Neural cell (in vitro differentiated cells): ENCODE data around the gene NTRK1. TPM values are rescaled to one million over a fixed set of nuclear protein-coding genes. Genes with fewer than 3 reads are reported as not detected.

ENCODE experiments used
- H2AFZ ChIP-seq: fragments of 200-600, 300-800 bp; sonication (generic), shearing (Covaris generic); 2 replicates; pipeline ENCODE4 v1.6.0; 2014; ENCODE audit warnings: low read depth, mild to moderate bottlenecking, antibody characterized with exemption, low read length, moderate library complexity
- H3F3A ChIP-seq: fragments of 200-600 bp; shearing (Covaris generic); 2 replicates; pipeline ENCODE4 v1.6.1; 2016; ENCODE audit warnings: mild to moderate bottlenecking, moderate library complexity, mixed read lengths, antibody characterized with exemption, low read length; ENCODE audit not compliant: insufficient read depth, poor library complexity, severe bottlenecking
- H3K27ac ChIP-seq: fragments of 200-600, 300-800 bp; sonication (generic), shearing (Covaris generic); 2 replicates; pipeline ENCODE4 v1.5.1; 2014; ENCODE audit warnings: mild to moderate bottlenecking, low read length, moderate library complexity
- H3K27me3 ChIP-seq: fragments of 300-800, 200-600 bp; sonication (generic), shearing (Covaris generic); 2 replicates; pipeline ENCODE4 v1.6.0; 2014; ENCODE audit warnings: mild to moderate bottlenecking, low read depth, low read length, moderate library complexity; ENCODE audit not compliant: insufficient read depth
- H3K36me3 ChIP-seq: fragments of 300-800, 200-600 bp; sonication (generic), shearing (Covaris generic); 2 replicates; pipeline ENCODE4 v1.5.1; 2014; ENCODE audit warnings: mild to moderate bottlenecking, antibody characterized with exemption, low read length, moderate library complexity; ENCODE audit not compliant: insufficient read depth
- H3K4me2 ChIP-seq: fragments of 300-800, 200-600 bp; sonication (generic), shearing (Covaris generic); 2 replicates; pipeline ENCODE4 v1.6.0; 2014; ENCODE audit warnings: mild to moderate bottlenecking, low read length
- H3K4me3 ChIP-seq: fragments of 300-800, 200-600 bp; sonication (generic), shearing (Covaris generic); 2 replicates; pipeline ENCODE4 v1.5.1; 2014; ENCODE audit warnings: mild to moderate bottlenecking, low read length, moderate library complexity
- H3K79me2 ChIP-seq: fragments of 200-600 bp; shearing (Covaris generic); replicated peaks from 2 replicates; pipeline ENCODE4 v1.6.0; 2014; ENCODE audit warnings: mild to moderate bottlenecking, low read length, moderate library complexity; ENCODE audit not compliant: insufficient read depth
- H3K9ac ChIP-seq: fragments of 300-800, 200-600 bp; sonication (generic), shearing (Covaris generic); 2 replicates; pipeline ENCODE4 v1.6.1; 2016; ENCODE audit warnings: mild to moderate bottlenecking, low read length, mixed read lengths
- H3K9me2 ChIP-seq: fragments of 200-600 bp; shearing (Covaris generic); 2 replicates; pipeline ENCODE4 v1.6.1; 2016; ENCODE audit warnings: mild to moderate bottlenecking, low read length, mixed read lengths; ENCODE audit not compliant: insufficient read depth
- H3K9me3 ChIP-seq: fragments of 200-600, 300-800 bp; sonication (generic), shearing (Covaris generic); 2 replicates; pipeline ENCODE4 v1.6.1; 2016; ENCODE audit warnings: mild to moderate bottlenecking, mixed run types, low read length, moderate library complexity, mixed read lengths
- H4K20me1 ChIP-seq: fragments of 200-600 bp; shearing (Covaris generic); 2 replicates; pipeline ENCODE4 v1.6.1; 2016; ENCODE audit warnings: mild to moderate bottlenecking, mixed run types; ENCODE audit not compliant: insufficient read depth
- CTCF ChIP-seq: fragments of 450-650 bp; IDR thresholded peaks from 2 replicates; pipeline ENCODE4 v1.5.1; 2014; ENCODE audit warnings: antibody characterized with exemption, mild to moderate bottlenecking, moderate library complexity; ENCODE audit not compliant: poor library complexity, severe bottlenecking
- EP300 ChIP-seq: fragments of 450-650 bp; conservative IDR thresholded peaks from 2 replicates; pipeline ENCODE4 v1.6.1; 2014; ENCODE audit warnings: antibody characterized with exemption, mild to moderate bottlenecking, moderate library complexity; ENCODE audit not compliant: poor library complexity, severe bottlenecking
- EZH2 ChIP-seq: fragments of 200-600, 300-800 bp; shearing (Covaris generic), sonication (generic); IDR thresholded peaks from 2 replicates; pipeline ENCODE4 v1.6.1; 2014; ENCODE audit warnings: antibody characterized with exemption, low read length, borderline replicate concordance, mild to moderate bottlenecking; ENCODE audit not compliant: insufficient read depth, poor library complexity, severe bottlenecking
- MXI1 ChIP-seq: fragments of 450-650 bp; conservative IDR thresholded peaks from 2 replicates; pipeline ENCODE4 v1.6.1; 2014; ENCODE audit warnings: antibody characterized with exemption, mild to moderate bottlenecking; ENCODE audit not compliant: poor library complexity, severe bottlenecking
- POLR2AphosphoS5 ChIP-seq: IDR thresholded peaks from 2 replicates; pipeline ENCODE4 v1.6.1; 2012
- RAD21 ChIP-seq: fragments of 450-650 bp; conservative IDR thresholded peaks from 2 replicates; pipeline ENCODE4 v1.6.1; 2014; ENCODE audit warnings: antibody characterized with exemption, mild to moderate bottlenecking, moderate library complexity
- REST ChIP-seq: IDR thresholded peaks from 2 replicates; pipeline ENCODE4 v1.6.1; 2012; ENCODE audit warnings: borderline replicate concordance
- SMC3 ChIP-seq: fragments of 450-650 bp; conservative IDR thresholded peaks from 2 replicates; pipeline ENCODE4 v1.6.1; 2014; ENCODE audit warnings: antibody characterized with exemption, mild to moderate bottlenecking, moderate library complexity; ENCODE audit not compliant: poor library complexity
- TAF1 ChIP-seq: IDR thresholded peaks from 2 replicates; pipeline ENCODE4 v1.6.1; 2012; ENCODE audit warnings: low read depth
- polyA plus RNA-seq: library from polyadenylated mRNA; depleted of rRNA; stranded (reverse); fragments of >200 nt; gene quantifications from 2 replicates; pipeline ENCODE4 v1.2.3, GENCODE V29; 2014

The NTRK1 gene
- polyA plus RNA-seq, 1 donor from 2014 or later = 4.9 TPM

GRCh38 chr1:156898161-156898566 is 37.5 kb downstream of the NTRK1 start:
- Histone ChIP-seq H3F3A (no peaks in the 10 kb centered on the region), H3K4me2 (no peak overlapping the region), H3K27ac (no peak overlapping the region), H3K36me3 (no peaks in the 10 kb centered on the region), H3K4me3 (no peak overlapping the region), H2AFZ (no peak overlapping the region), H3K79me2 (no peaks in the 10 kb centered on the region), H3K27me3 (peaks cover 24% of the 10 kb centered on the region), H3K9me2 (no peaks in the 10 kb centered on the region), H4K20me1 (no peaks in the 10 kb centered on the region), H3K9me3 (no peaks in the 10 kb centered on the region), H3K9ac (no peak overlapping the region)
- TF ChIP-seq RAD21 (no peak), TAF1 (no peak), EP300 (no peak)

- H3K27ac ChIP-seq = no peak overlapping the region
- no peaks in the 10 kb centered on the region for H3F3A ChIP-seq
- H4K20me1 ChIP-seq = no peaks in the 10 kb centered on the region
- no peak overlapping the region for H3K9ac ChIP-seq
- no peak overlapping the region for H3K4me2 ChIP-seq
- no peak overlapping the region for H2AFZ ChIP-seq
- peaks cover 14% of the 10 kb centered on the region for H3K27me3 ChIP-seq
- H3K9me2 ChIP-seq = no peaks in the 10 kb centered on the region
- TF ChIP-seq RAD21 = no peak
- no peak for TF ChIP-seq EP300
- TF ChIP-seq REST = no peak
- TF ChIP-seq EZH2 = no peak
- TF ChIP-seq CTCF = no peak
- no peak for TF ChIP-seq POLR2AphosphoS5
- TF ChIP-seq TAF1 = no peak
- no peak for TF ChIP-seq SMC3
- TF ChIP-seq MXI1 = no peak
- H3K36me3 ChIP-seq = no peaks in the 10 kb centered on the region
- H3K4me3 ChIP-seq = no peak overlapping the region
- no peaks in the 10 kb centered on the region for H3K79me2 ChIP-seq
- no peaks in the 10 kb centered on the region for H3K9me3 ChIP-seq
Observed at GRCh38 chr1:156898971-156899664, 38.5 kb downstream of the NTRK1 start.
